ENCODE results near the gene MFSD1.
"Not testable (repeated sequence)": the region's sequence is repeated elsewhere in the genome, so short reads cannot be mapped to it uniquely, and the experiment has no call there.

The MFSD1 gene

GRCh38 chr3:158788446-158788845 is 13.4 kb upstream of the MFSD1 start:
- H3K4me3 ChIP-seq (ENCODE audit: insufficient read length, low read depth), result no peak overlapping the region
- no peaks in the 10 kb centered on the region for H3K27me3 ChIP-seq (ENCODE audit: insufficient read depth, insufficient read length)
- TF ChIP-seq SUZ12 (IDR thresholded peaks at IDR 0.05; ENCODE audit: extremely low read depth, insufficient read depth, insufficient read length), result no peak
- TF ChIP-seq YY1 (IDR thresholded peaks at IDR 0.05; ENCODE audit: insufficient read depth, insufficient read length), result no peak
- TF ChIP-seq ZNF274 (IDR thresholded peaks at IDR 0.05; ENCODE audit: low read depth, low read length), result no peak
- no peaks in the 10 kb centered on the region for H3K4me1 ChIP-seq (ENCODE audit: insufficient read depth, insufficient read length)
- no peaks in the 10 kb centered on the region for H3K36me3 ChIP-seq (ENCODE audit: insufficient read depth, insufficient read length, low read length)
- H3K9me3 ChIP-seq (ENCODE audit: insufficient read depth, low read length), result no peaks in the 10 kb centered on the region
- no peak overlapping the region for H3K9ac ChIP-seq (ENCODE audit: insufficient read length, low read depth)
- DNase-seq (ENCODE audit: low read depth, low spot score), result no peak

DNA sequence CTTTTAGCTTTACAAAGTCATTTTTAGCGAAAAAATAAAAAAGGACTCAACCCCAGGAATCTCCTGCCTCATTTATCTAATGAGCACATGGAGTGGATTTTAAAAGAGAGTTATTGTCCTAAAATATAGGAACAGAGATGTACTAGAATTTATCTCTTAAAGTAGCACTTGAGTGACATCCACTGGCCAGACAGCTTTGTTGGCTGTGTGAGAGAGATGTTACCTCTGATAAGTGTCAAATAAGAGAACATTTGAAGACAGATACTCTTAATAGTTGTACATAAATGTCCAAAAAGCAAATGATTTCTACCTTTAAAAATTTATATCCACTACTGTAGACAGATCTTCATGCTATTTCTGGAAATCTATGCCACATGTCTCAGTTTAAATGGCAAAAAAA is 12.3 kb upstream of the MFSD1 start:
- no peaks in the 10 kb centered on the region for H3K27me3 ChIP-seq (ENCODE audit: insufficient read depth, insufficient read length)
- no peaks in the 10 kb centered on the region for H3K36me3 ChIP-seq (ENCODE audit: insufficient read depth, insufficient read length, low read length)
- no peaks in the 10 kb centered on the region for H3K4me1 ChIP-seq (ENCODE audit: insufficient read depth, insufficient read length)
- TF ChIP-seq SUZ12 (IDR thresholded peaks at IDR 0.05; ENCODE audit: extremely low read depth, insufficient read depth, insufficient read length) (no peak), ZNF274 (IDR thresholded peaks at IDR 0.05; ENCODE audit: low read depth, low read length) (no peak), YY1 (IDR thresholded peaks at IDR 0.05; ENCODE audit: insufficient read depth, insufficient read length) (no peak)
- no peak overlapping the region for H3K4me3 ChIP-seq (ENCODE audit: insufficient read length, low read depth)
- no peak for DNase-seq (ENCODE audit: low read depth, low spot score)
- H3K9me3 ChIP-seq (ENCODE audit: insufficient read depth, low read length), result no peaks in the 10 kb centered on the region
- no peak overlapping the region for H3K9ac ChIP-seq (ENCODE audit: insufficient read length, low read depth)

DNA sequence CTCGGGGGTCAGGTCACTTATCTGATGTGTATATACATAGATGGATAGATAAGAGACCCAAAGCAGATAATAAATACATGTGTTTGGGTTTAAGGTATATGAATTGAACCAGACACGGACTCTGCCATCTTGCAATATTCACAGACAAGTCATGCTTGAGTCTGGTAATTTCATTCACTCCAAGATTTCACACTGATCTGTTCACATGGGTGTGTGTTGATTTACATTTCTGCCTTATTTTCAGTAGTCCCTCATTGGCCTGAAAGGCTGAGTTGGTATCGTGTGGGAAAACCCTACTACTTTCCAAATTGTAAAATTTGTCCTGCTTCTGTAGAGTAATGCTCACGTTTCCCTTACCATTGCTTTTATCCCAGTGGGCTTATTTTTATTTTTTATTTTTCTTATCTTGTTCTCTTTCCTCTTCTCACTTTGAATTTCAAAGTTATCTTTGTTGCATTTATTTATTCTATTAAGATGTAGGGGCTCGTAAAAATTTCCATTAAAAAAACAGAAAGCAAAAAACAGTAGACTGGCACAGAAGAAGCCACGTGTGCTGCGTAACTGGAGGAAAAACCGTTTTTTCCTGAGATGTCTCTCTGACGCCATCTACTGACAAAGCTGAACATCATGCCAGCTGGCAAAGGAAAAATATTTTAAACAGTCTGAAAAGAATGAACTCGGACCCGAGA is 10.8 kb upstream of the MFSD1 start:
- no peak overlapping the region for H3K4me3 ChIP-seq (ENCODE audit: insufficient read length, low read depth)
- TF ChIP-seq YY1 (IDR thresholded peaks at IDR 0.05; ENCODE audit: insufficient read depth, insufficient read length) (no peak), ZNF274 (IDR thresholded peaks at IDR 0.05; ENCODE audit: low read depth, low read length) (no peak)
- peaks cover 4% of the 10 kb centered on the region for H3K27me3 ChIP-seq (ENCODE audit: insufficient read depth, insufficient read length)
- H3K4me1 ChIP-seq (ENCODE audit: insufficient read depth, insufficient read length), result no peaks in the 10 kb centered on the region
- H3K9me3 ChIP-seq (ENCODE audit: insufficient read depth, low read length), result no peaks in the 10 kb centered on the region
- no peak for DNase-seq (ENCODE audit: low read depth, low spot score)
- no peak overlapping the region for H3K9ac ChIP-seq (ENCODE audit: insufficient read length, low read depth)
- H3K36me3 ChIP-seq (ENCODE audit: insufficient read depth, insufficient read length, low read length), result no peaks in the 10 kb centered on the region

DNA sequence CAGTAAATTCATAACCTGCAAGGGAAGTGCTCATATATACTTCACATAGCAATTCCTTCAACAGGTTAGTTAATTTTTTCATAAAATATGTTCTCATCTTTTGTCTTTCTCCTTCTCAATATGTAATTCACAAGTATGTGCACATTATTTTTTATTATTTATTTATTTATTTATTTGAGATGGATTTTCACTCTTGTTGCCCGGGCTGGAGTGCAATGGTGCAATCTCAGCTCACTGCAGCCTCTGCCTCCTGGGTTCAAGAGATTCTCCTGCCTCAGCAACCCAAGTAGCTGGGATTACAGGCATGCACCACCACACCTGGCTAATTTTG is 10.3 kb upstream of the MFSD1 start:
- H3K4me1 ChIP-seq (ENCODE audit: insufficient read depth, insufficient read length); H3K9ac ChIP-seq (ENCODE audit: insufficient read length, low read depth); H3K4me3 ChIP-seq (ENCODE audit: insufficient read length, low read depth); DNase-seq (ENCODE audit: low read depth, low spot score); H3K27me3 ChIP-seq (ENCODE audit: insufficient read depth, insufficient read length); H3K9me3 ChIP-seq (ENCODE audit: insufficient read depth, low read length); H3K36me3 ChIP-seq (ENCODE audit: insufficient read depth, insufficient read length, low read length): not testable (repeated sequence)

DNA sequence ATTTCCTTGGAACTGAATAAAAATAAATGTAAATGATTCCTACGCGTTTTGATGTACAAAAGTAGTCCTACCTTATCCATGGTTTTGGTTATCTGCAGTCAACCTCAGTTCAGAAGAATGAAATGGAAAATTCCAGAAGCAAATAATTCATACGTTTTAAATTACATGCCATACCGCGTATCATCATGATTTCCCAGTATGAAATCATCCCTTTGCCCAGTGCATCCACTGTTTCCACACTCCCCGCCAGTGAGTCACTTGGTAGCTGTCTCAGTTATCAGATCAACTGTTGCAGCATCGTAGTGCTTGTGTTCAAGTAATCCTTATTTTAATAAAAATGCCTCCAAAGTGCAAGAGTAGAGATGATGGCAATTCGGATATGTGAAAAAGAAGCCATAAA is 9.1 kb upstream of the MFSD1 start:
- no peaks in the 10 kb centered on the region for H3K9me3 ChIP-seq (ENCODE audit: insufficient read depth, low read length)
- no peak overlapping the region for H3K9ac ChIP-seq (ENCODE audit: insufficient read length, low read depth)
- TF ChIP-seq ZNF274 (IDR thresholded peaks at IDR 0.05; ENCODE audit: low read depth, low read length) (no peak), YY1 (IDR thresholded peaks at IDR 0.05; ENCODE audit: insufficient read depth, insufficient read length) (no peak), SUZ12 (IDR thresholded peaks at IDR 0.05; ENCODE audit: extremely low read depth, insufficient read depth, insufficient read length) (no peak)
- no peak overlapping the region for H3K4me3 ChIP-seq (ENCODE audit: insufficient read length, low read depth)
- no peaks in the 10 kb centered on the region for H3K4me1 ChIP-seq (ENCODE audit: insufficient read depth, insufficient read length)
- DNase-seq (ENCODE audit: low read depth, low spot score), result no peak
- H3K27me3 ChIP-seq (ENCODE audit: insufficient read depth, insufficient read length), result peaks cover 19% of the 10 kb centered on the region
- no peaks in the 10 kb centered on the region for H3K36me3 ChIP-seq (ENCODE audit: insufficient read depth, insufficient read length, low read length)

DNA sequence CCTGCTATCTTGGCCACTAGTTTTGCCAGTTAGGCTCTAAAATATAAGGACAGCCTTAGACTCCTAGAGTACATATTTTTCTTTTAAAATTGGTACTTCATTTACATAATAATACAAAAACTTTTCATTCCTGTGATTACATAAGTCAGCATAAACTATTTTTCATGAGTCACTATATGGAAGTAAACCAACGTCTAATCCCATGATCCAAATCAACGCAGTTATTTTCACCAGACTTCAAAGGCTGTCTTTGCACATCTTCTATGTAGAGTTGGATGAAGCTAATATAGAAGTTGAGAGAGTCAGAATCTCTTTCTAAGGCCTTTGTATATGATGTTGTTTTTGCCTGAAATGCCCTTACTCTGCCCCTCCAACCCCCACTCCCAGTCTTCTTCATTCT is 7.6 kb upstream of the MFSD1 start:
- Histone ChIP-seq H3K36me3 (ENCODE audit: insufficient read depth, insufficient read length, low read length) (no peaks in the 10 kb centered on the region), H3K9ac (ENCODE audit: insufficient read length, low read depth) (no peak overlapping the region), H3K27me3 (ENCODE audit: insufficient read depth, insufficient read length) (peaks cover 34% of the 10 kb centered on the region), H3K4me1 (ENCODE audit: insufficient read depth, insufficient read length) (no peaks in the 10 kb centered on the region), H3K9me3 (ENCODE audit: insufficient read depth, low read length) (no peaks in the 10 kb centered on the region), H3K4me3 (ENCODE audit: insufficient read length, low read depth) (no peak overlapping the region)
- TF ChIP-seq ZNF274 (IDR thresholded peaks at IDR 0.05; ENCODE audit: low read depth, low read length) (no peak), SUZ12 (IDR thresholded peaks at IDR 0.05; ENCODE audit: extremely low read depth, insufficient read depth, insufficient read length) (no peak), YY1 (IDR thresholded peaks at IDR 0.05; ENCODE audit: insufficient read depth, insufficient read length) (no peak)
- DNase-seq (ENCODE audit: low read depth, low spot score), result no peak

GRCh38 chr3:158794936-158795518 is 6.8 kb upstream of the MFSD1 start:
- H3K9ac ChIP-seq (ENCODE audit: insufficient read length, low read depth), result no peak overlapping the region
- no peak for DNase-seq (ENCODE audit: low read depth, low spot score)
- no peak overlapping the region for H3K4me3 ChIP-seq (ENCODE audit: insufficient read length, low read depth)
- H3K9me3 ChIP-seq (ENCODE audit: insufficient read depth, low read length), result no peaks in the 10 kb centered on the region
- TF ChIP-seq SUZ12 (IDR thresholded peaks at IDR 0.05; ENCODE audit: extremely low read depth, insufficient read depth, insufficient read length), result no peak
- no peak for TF ChIP-seq ZNF274 (IDR thresholded peaks at IDR 0.05; ENCODE audit: low read depth, low read length)
- TF ChIP-seq YY1 (IDR thresholded peaks at IDR 0.05; ENCODE audit: insufficient read depth, insufficient read length), result no peak
- peaks cover 41% of the 10 kb centered on the region for H3K27me3 ChIP-seq (ENCODE audit: insufficient read depth, insufficient read length)
- H3K4me1 ChIP-seq (ENCODE audit: insufficient read depth, insufficient read length), result no peaks in the 10 kb centered on the region
- no peaks in the 10 kb centered on the region for H3K36me3 ChIP-seq (ENCODE audit: insufficient read depth, insufficient read length, low read length)

All from NT2/D1 (cell line).